Karpas-422 (cell line): ENCODE measurements around the gene VAX1. TPM values are rescaled to one million over a fixed set of nuclear protein-coding genes. Genes with fewer than 3 reads are reported as not detected.

Experiments used
- DNase-seq: peaks from one replicate; pipeline ENCODE4 v3.0.0-alpha.2; 2015
- H2AFZ ChIP-seq: fragments of 200-600 bp; sonication (generic); 2 replicates; pipeline ENCODE4 v1.6.1; 2014; ENCODE audit warnings: antibody characterized with exemption, low read length, mixed read lengths
- H3K27ac ChIP-seq: fragments of 200-600 bp; sonication (generic); 2 replicates; pipeline ENCODE4 v1.5.1; 2014; ENCODE audit warnings: mild to moderate bottlenecking, low read length, moderate library complexity
- H3K27me3 ChIP-seq: fragments of 200-600 bp; sonication (generic); 2 replicates; pipeline ENCODE4 v1.6.1; 2014; ENCODE audit warnings: low read length, mixed read lengths
- H3K36me3 ChIP-seq: fragments of 200-600 bp; sonication (generic); 2 replicates; pipeline ENCODE4 v1.6.1; 2014; ENCODE audit warnings: low read length, mixed read lengths; ENCODE audit not compliant: insufficient read depth
- H3K4me1 ChIP-seq: fragments of 200-600 bp; sonication (generic); 2 replicates; pipeline ENCODE4 v1.6.1; 2014; ENCODE audit warnings: mild to moderate bottlenecking, low read length, mixed read lengths
- H3K4me2 ChIP-seq: fragments of 200-600 bp; sonication (generic); 2 replicates; pipeline ENCODE4 v1.6.1; 2014; ENCODE audit warnings: low read length, low read depth, mild to moderate bottlenecking; ENCODE audit not compliant: poor library complexity, severe bottlenecking
- H3K4me3 ChIP-seq: fragments of 200-600 bp; sonication (generic); 2 replicates; pipeline ENCODE4 v1.5.1; 2014; ENCODE audit warnings: mild to moderate bottlenecking, antibody characterized with exemption, low read length, mixed read lengths
- H3K79me2 ChIP-seq: fragments of 200-600 bp; sonication (generic); 2 replicates; pipeline ENCODE4 v1.6.1; 2014; ENCODE audit warnings: mild to moderate bottlenecking, low read length, mixed read lengths
- H3K9ac ChIP-seq: fragments of 200-600 bp; sonication (generic); 2 replicates; pipeline ENCODE4 v1.6.0; 2014; ENCODE audit warnings: low read length
- H3K9me2 ChIP-seq: fragments of 200-600 bp; sonication (generic), shearing (Covaris generic); replicated peaks from 2 replicates; pipeline ENCODE4 v1.6.0; 2014; ENCODE audit warnings: mild to moderate bottlenecking, low read length, moderate library complexity; ENCODE audit not compliant: insufficient read depth
- H3K9me3 ChIP-seq: fragments of 300-700, 200-600 bp; sonication (generic); 2 replicates; pipeline ENCODE4 v1.6.1; 2014; ENCODE audit warnings: low read length, mixed read lengths
- H4K20me1 ChIP-seq: fragments of 200-600 bp; sonication (generic); 2 replicates; pipeline ENCODE4 v1.6.1; 2014; ENCODE audit warnings: mild to moderate bottlenecking, antibody characterized with exemption, low read length, low read depth; ENCODE audit not compliant: insufficient read depth
- total RNA-seq: library from RNA; depleted of rRNA; stranded (reverse); fragments of >200 nt; shearing (Covaris generic); gene quantifications from 2 replicates; pipeline ENCODE4 v1.2.3, GENCODE V29; 2014; ENCODE audit warnings: low replicate concordance

VAX1 gene
- total RNA-seq, 1 experiment from 2014 or later = not detected

GRCh38 chr10:117161386-117162033 lies 23.4 kb upstream of the VAX1 start:
- DNase-seq = no peak
- no peak overlapping the region for H3K9ac ChIP-seq
- no peaks in the 10 kb centered on the region for H3K36me3 ChIP-seq
- no peak overlapping the region for H3K4me2 ChIP-seq
- no peaks in the 10 kb centered on the region for H3K9me2 ChIP-seq
- no peak overlapping the region for H2AFZ ChIP-seq
- no peaks in the 10 kb centered on the region for H3K79me2 ChIP-seq
- no peaks in the 10 kb centered on the region for H3K27me3 ChIP-seq
- H4K20me1 ChIP-seq = no peaks in the 10 kb centered on the region
- H3K9me3 ChIP-seq = no peaks in the 10 kb centered on the region
- H3K4me3 ChIP-seq = no peak overlapping the region
- H3K27ac ChIP-seq = no peak overlapping the region
- H3K4me1 ChIP-seq = no peaks in the 10 kb centered on the region

GRCh38 chr10:117160567-117160966 lies 22.5 kb upstream of the VAX1 start:
- Histone ChIP-seq H3K9me3 (no peaks in the 10 kb centered on the region), H3K79me2 (no peaks in the 10 kb centered on the region), H3K27me3 (no peaks in the 10 kb centered on the region), H4K20me1 (no peaks in the 10 kb centered on the region), H3K9me2 (no peaks in the 10 kb centered on the region), H3K4me3 (no peak overlapping the region), H2AFZ (no peak overlapping the region), H3K36me3 (no peaks in the 10 kb centered on the region), H3K4me1 (no peaks in the 10 kb centered on the region), H3K27ac (no peak overlapping the region), H3K4me2 (no peak overlapping the region), H3K9ac (no peak overlapping the region)
- DNase-seq = no peak

DNA sequence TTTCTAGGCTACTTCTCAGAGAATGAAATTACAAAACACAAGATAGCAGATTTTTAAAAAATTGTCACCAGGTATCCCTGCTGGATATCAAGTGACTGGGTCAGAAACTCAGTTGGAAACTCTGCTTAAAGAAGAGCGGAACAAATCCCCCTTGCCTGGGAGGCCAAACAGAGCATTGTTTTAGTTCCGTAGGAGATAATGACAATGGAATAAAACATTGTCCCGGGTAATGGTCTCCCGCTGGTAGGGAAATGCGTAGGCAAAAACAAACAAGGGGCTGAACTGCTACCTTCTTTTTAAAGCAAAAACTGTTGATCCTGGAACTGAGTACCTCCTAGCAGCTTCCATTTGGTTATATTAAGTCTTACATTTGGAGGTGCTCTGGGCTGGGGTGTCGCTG lies 21.3 kb upstream of the VAX1 start:
- Histone ChIP-seq H3K4me3 (no peak overlapping the region), H3K9me3 (no peaks in the 10 kb centered on the region), H4K20me1 (no peaks in the 10 kb centered on the region), H3K4me2 (no peak overlapping the region), H3K36me3 (no peaks in the 10 kb centered on the region), H3K27me3 (no peaks in the 10 kb centered on the region), H3K9me2 (no peaks in the 10 kb centered on the region), H2AFZ (no peak overlapping the region), H3K79me2 (no peaks in the 10 kb centered on the region), H3K27ac (no peak overlapping the region), H3K4me1 (no peaks in the 10 kb centered on the region), H3K9ac (no peak overlapping the region)
- no peak for DNase-seq

DNA sequence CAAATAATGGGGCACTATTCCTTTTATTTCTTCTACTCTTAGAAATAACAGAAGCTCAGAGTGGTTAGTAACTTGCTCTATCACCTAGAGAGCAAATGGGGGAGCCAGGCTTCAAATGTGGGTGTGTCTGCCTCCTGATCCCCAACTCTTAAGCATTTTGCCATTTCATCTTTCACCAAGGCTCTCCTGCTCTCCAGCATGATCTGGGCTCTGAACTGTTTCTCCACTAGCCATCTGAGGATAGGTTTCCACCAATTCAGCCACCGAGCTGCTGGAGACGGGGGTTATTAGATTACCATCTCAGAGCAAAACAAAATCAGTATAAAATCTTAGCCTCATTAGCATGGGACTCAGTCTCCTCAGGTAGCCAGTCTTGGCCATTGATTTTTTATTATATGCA lies 20.2 kb upstream of the VAX1 start:
- H3K9ac ChIP-seq = no peak overlapping the region
- H3K4me3 ChIP-seq = no peak overlapping the region
- no peak overlapping the region for H3K4me2 ChIP-seq
- H3K9me2 ChIP-seq = no peaks in the 10 kb centered on the region
- H3K27ac ChIP-seq = no peak overlapping the region
- no peaks in the 10 kb centered on the region for H3K9me3 ChIP-seq
- no peaks in the 10 kb centered on the region for H3K27me3 ChIP-seq
- no peak for DNase-seq
- H3K4me1 ChIP-seq = no peaks in the 10 kb centered on the region
- H2AFZ ChIP-seq = no peak overlapping the region
- no peaks in the 10 kb centered on the region for H3K36me3 ChIP-seq
- no peaks in the 10 kb centered on the region for H3K79me2 ChIP-seq
- H4K20me1 ChIP-seq = no peaks in the 10 kb centered on the region

- H3K27ac ChIP-seq = no peak overlapping the region
- no peak overlapping the region for H3K4me3 ChIP-seq
- H4K20me1 ChIP-seq = no peaks in the 10 kb centered on the region
- H3K9me3 ChIP-seq = no peaks in the 10 kb centered on the region
- H3K27me3 ChIP-seq = no peaks in the 10 kb centered on the region
- no peaks in the 10 kb centered on the region for H3K79me2 ChIP-seq
- no peak overlapping the region for H3K9ac ChIP-seq
- no peak for DNase-seq
- H3K4me1 ChIP-seq = no peaks in the 10 kb centered on the region
- H3K36me3 ChIP-seq = no peaks in the 10 kb centered on the region
- no peak overlapping the region for H2AFZ ChIP-seq
- H3K9me2 ChIP-seq = no peaks in the 10 kb centered on the region
- no peak overlapping the region for H3K4me2 ChIP-seq
Observed at GRCh38 chr10:117152668-117153067, 14.6 kb upstream of the VAX1 start.

DNA sequence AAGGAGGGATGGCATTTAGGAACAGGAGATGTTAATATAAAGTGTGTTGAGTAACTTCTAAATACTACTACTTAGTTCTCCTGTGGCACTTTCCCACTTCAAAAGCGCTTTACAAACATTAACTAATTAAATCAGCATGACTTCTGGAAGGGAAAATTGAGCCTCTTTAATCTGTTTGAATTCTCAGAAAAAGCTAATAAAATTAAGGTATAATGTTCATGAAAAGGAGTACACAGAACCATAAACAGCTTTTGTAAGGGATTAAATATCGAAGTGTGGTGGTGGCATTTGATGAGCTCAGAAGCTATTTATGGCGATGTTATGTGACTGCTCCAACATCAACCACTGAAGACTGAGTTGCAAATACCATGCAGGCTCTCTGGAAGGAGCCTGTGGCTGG lies 10.2 kb upstream of the VAX1 start:
- H3K9me3 ChIP-seq = peaks cover 9% of the 10 kb centered on the region
- no peak overlapping the region for H3K27ac ChIP-seq
- no peak overlapping the region for H3K9ac ChIP-seq
- no peak overlapping the region for H2AFZ ChIP-seq
- no peak overlapping the region for H3K4me2 ChIP-seq
- DNase-seq = no peak
- no peaks in the 10 kb centered on the region for H3K27me3 ChIP-seq
- H3K9me2 ChIP-seq = no peaks in the 10 kb centered on the region
- no peaks in the 10 kb centered on the region for H3K4me1 ChIP-seq
- no peak overlapping the region for H3K4me3 ChIP-seq
- no peaks in the 10 kb centered on the region for H3K36me3 ChIP-seq
- H3K79me2 ChIP-seq = no peaks in the 10 kb centered on the region
- no peaks in the 10 kb centered on the region for H4K20me1 ChIP-seq

DNA sequence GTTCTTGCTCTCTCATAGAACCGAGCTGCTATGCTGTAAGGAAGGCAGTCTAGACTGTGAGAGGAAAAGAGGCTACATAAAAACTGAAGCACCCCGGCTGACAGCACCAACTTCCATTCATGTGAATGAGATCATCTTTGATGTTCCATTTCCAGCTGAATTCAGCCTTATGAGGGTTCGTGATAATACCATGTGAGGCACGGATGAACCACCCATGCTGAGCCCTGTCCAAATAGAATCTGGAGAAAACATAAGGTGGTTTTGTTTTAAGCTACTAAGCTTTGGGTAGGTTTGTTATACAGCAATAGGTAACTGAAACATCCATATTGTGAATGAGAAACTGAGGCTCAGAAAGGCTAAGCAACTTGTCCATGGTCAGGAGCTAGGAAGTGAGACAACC lies 6.9 kb upstream of the VAX1 start:
- H3K27ac ChIP-seq = no peak overlapping the region
- no peak overlapping the region for H2AFZ ChIP-seq
- H3K4me3 ChIP-seq = no peak overlapping the region
- no peak overlapping the region for H3K9ac ChIP-seq
- H3K79me2 ChIP-seq = no peaks in the 10 kb centered on the region
- H3K4me2 ChIP-seq = no peak overlapping the region
- no peaks in the 10 kb centered on the region for H4K20me1 ChIP-seq
- H3K9me3 ChIP-seq = peaks cover 9% of the 10 kb centered on the region
- H3K27me3 ChIP-seq = no peaks in the 10 kb centered on the region
- no peaks in the 10 kb centered on the region for H3K4me1 ChIP-seq
- no peaks in the 10 kb centered on the region for H3K36me3 ChIP-seq
- no peaks in the 10 kb centered on the region for H3K9me2 ChIP-seq
- no peak for DNase-seq

DNA sequence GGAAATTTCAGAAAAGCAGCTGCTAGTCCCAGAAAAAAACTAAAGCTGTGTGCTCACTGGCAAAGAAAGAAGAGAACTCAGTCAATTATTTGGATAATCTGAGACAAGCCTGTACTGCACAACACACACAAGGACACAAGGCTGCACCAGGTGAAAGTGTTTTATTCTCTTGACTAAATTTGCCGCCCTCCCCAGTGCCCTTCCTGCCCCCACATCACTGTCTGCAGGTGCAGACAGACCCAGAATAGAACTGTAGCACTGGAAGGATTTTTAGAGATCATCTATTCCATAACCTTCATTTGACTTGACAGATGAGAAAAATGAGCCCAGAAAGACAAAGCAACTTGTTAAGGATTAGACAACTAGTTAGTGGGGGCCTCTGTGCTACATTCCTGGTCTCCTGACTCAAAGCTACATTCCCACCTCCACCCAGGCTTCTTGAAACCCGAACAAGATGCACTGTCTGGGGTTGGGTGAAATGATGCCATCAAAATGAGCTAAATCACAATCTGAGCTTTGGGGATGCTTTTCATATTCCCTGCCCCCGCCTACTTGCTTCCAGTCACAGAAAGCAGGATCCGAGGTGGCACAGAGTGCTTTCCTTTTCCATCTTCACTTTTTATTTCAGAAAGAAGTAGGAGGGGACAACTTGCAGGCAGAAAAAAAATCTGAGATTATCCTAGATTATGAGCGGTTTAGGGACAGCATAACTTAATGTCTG lies 5.2 kb upstream of the VAX1 start:
- no peaks in the 10 kb centered on the region for H3K4me1 ChIP-seq
- H3K4me3 ChIP-seq = no peak overlapping the region
- no peak for DNase-seq
- no peaks in the 10 kb centered on the region for H3K79me2 ChIP-seq
- no peaks in the 10 kb centered on the region for H4K20me1 ChIP-seq
- no peak overlapping the region for H3K27ac ChIP-seq
- peaks cover 9% of the 10 kb centered on the region for H3K9me3 ChIP-seq
- H3K9me2 ChIP-seq = no peaks in the 10 kb centered on the region
- H3K4me2 ChIP-seq = no peak overlapping the region
- no peaks in the 10 kb centered on the region for H3K27me3 ChIP-seq
- H2AFZ ChIP-seq = no peak overlapping the region
- no peaks in the 10 kb centered on the region for H3K36me3 ChIP-seq
- no peak overlapping the region for H3K9ac ChIP-seq
